GM13976 (cell line): Measurements from ENCODE around the gene TRAPPC2.

ENCODE experiments used
- DNase-seq: peaks from one replicate; pipeline ENCODE4 v3.0.0; 2012; ENCODE audit warnings: low spot score
- in situ Hi-C: fragments of 300-500 bp; cut with MboI; formaldehyde crosslinking; loops from one replicate; pipeline ENCODE4 v1.12.0; 2022; ENCODE audit warnings: low sequenced_read_pairs, mixed read lengths, inconsistent platforms; ENCODE audit not compliant: unreplicated experiment
- TF ChIP-seq, protein P1 (sequence below): IDR thresholded peaks from 2 replicates; pipeline ENCODE4 v1.5.1; 2012; ENCODE audit warnings: borderline replicate concordance, mild to moderate bottlenecking; ENCODE audit not compliant: insufficient read depth; ENCODE audit errors: extremely low read depth, missing control alignments, control extremely low read depth

Gene TRAPPC2

DNA sequence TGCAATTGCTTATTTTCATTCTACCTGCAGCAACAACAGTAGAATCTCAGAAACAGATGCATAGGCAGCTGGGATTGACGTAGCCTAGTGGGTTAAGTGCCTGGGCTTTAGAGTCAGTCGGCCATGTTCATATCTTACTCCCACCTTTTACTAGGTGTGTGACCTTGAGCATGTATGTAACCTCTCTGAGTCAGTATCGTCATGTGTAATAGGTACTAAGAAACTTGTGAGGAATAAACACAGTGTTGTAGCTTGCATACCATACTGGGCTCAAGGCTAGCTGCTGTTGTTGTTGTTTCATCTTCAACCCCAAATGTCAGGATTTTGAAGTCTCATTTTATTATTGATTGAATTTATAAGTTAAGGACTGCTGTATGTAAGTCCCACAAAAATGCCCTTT is 31.3 kb downstream of the TRAPPC2 start:
- TF ChIP-seq, protein P1, sequence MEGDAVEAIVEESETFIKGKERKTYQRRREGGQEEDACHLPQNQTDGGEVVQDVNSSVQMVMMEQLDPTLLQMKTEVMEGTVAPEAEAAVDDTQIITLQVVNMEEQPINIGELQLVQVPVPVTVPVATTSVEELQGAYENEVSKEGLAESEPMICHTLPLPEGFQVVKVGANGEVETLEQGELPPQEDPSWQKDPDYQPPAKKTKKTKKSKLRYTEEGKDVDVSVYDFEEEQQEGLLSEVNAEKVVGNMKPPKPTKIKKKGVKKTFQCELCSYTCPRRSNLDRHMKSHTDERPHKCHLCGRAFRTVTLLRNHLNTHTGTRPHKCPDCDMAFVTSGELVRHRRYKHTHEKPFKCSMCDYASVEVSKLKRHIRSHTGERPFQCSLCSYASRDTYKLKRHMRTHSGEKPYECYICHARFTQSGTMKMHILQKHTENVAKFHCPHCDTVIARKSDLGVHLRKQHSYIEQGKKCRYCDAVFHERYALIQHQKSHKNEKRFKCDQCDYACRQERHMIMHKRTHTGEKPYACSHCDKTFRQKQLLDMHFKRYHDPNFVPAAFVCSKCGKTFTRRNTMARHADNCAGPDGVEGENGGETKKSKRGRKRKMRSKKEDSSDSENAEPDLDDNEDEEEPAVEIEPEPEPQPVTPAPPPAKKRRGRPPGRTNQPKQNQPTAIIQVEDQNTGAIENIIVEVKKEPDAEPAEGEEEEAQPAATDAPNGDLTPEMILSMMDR: no peak
- no peak for DNase-seq
- in situ Hi-C loops: no loop called here

DNA sequence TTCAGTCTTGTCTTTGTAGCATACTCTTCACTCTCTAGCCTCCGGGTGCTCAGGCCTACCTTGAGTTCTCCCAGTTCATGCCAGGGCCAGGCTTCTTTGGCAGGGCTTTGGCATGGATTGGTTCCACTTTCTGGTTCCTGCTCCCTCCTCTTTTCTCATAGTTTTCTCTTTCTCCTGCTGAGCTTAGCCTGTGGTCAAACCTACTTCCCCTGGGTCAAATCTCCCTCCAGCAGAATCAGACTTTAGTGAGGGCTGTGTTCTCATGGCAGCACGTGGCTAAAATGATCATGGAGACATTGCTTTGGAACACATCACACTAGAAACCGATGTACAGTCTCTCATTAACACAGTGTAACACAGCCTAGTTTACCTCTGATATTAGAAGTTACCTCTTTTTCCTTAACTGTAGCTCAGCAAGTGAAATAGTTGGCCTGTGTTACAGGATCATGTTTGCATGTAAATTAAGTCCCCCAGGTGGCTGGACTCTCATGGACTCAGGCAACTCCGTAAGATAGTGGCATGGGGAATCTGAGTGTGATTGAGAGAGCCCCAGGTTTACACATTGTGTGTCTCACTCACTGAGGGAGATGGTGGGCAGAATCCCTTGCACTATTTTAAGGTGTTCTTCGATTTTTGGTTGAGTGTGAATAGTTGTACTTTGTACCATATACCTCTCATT is 32.2 kb downstream of the TRAPPC2 start:
- no peak for DNase-seq
- in situ Hi-C loops: no loop called here
- TF ChIP-seq, protein P1: no peak

GRCh38 chrX:13700380-13700779 is 34.0 kb downstream of the TRAPPC2 start:
- TF ChIP-seq, protein P1: no peak
- in situ Hi-C loops: no loop called here
- no peak for DNase-seq

- peak; percentile 50 for DNase-seq
- TF ChIP-seq, protein P1: no peak
- in situ Hi-C loops: no loop called here
Observed at GRCh38 chrX:13699183-13699826, 35.1 kb downstream of the TRAPPC2 start.

GRCh38 chrX:13698432-13698831 is 36.0 kb downstream of the TRAPPC2 start:
- no peak for DNase-seq
- TF ChIP-seq, protein P1: no peak
- in situ Hi-C loops: no loop called here

DNA sequence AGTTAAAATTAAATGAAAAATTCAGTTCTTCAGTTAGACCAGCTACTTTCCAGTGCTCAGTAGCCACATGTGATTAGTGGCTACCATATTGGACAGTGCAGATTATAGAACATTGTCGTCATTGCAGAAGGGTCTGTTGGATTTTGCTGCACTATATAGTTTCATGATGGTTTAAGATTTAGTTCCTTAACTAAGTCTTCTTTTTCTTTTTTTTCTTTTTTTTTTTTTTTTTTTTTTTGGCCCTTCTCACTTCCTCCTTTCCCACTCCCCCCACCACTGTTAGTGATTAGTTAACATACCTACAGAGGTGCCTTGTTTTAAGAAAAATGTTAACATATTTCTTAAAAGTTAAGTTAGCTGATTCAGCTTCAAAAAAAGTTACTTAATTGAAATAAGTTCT is 36.4 kb downstream of the TRAPPC2 start:
- no peak for DNase-seq
- in situ Hi-C loops: no loop called here
- TF ChIP-seq, protein P1: no peak
